Keratinocyte (primary cell): ENCODE results near the gene FLNA. TPM values are rescaled to one million over a fixed set of nuclear protein-coding genes. Genes with fewer than 3 reads are reported as not detected.

ENCODE experiments used
- DNase-seq: peaks from one replicate; pipeline ENCODE4 v3.0.0-alpha.2; 2011; ENCODE audit warnings: low read depth, missing footprints, low spot score
- FAIRE-seq: peaks from 2 replicates; lab custom pipeline; 2011; peaks lifted over from hg19 to GRCh38; lab: Jason Lieb, UNC
- H2AFZ ChIP-seq: 2 replicates; pipeline ENCODE4 v1.6.0; 2012; ENCODE audit warnings: low read length, control low read depth, inconsistent platforms; ENCODE audit not compliant: control insufficient read depth
- H3K27ac ChIP-seq: 2 replicates; pipeline ENCODE4 v1.5.1; 2011; ENCODE audit warnings: low read length; ENCODE audit not compliant: control insufficient read depth, insufficient read depth
- H3K27me3 ChIP-seq: 3 replicates; pipeline ENCODE4 v1.6.0; 2011; ENCODE audit warnings: low read length; ENCODE audit not compliant: control insufficient read depth, insufficient read depth; ENCODE audit errors: extremely low read depth
- H3K36me3 ChIP-seq, 2 experiments: 2 replicates in 1 of 2; 3 replicates in 1 of 2; pipeline ENCODE4 v1.5.1; 2011; ENCODE audit warnings: low read length in 2 of 2, mild to moderate bottlenecking in 1 of 2; ENCODE audit not compliant: control insufficient read depth in 2 of 2, insufficient read depth in 2 of 2; ENCODE audit errors: extremely low read depth in 1 of 2
- H3K4me1 ChIP-seq: 3 replicates; pipeline ENCODE4 v1.5.1; 2011; ENCODE audit warnings: low read length; ENCODE audit not compliant: control insufficient read depth, insufficient read depth; ENCODE audit errors: extremely low read depth
- H3K4me2 ChIP-seq: 3 replicates; pipeline ENCODE4 v1.6.0; 2011; ENCODE audit warnings: low read depth, low read length; ENCODE audit not compliant: control insufficient read depth, insufficient read depth; ENCODE audit errors: extremely low read depth
- H3K4me3 ChIP-seq, 3 experiments: fragments of 200-600 bp in 1 of 3; sonication (generic) in 1 of 3; 2 replicates in 2 of 3; 3 replicates in 1 of 3; pipeline ENCODE4 v1.5.1; 2011 to 2016; ENCODE audit warnings: low read length in 3 of 3, mild to moderate bottlenecking in 3 of 3, control low read depth in 2 of 3, inconsistent platforms in 1 of 3, low read depth in 1 of 3, mixed read lengths in 1 of 3, mixed run types in 1 of 3, moderate library complexity in 1 of 3; ENCODE audit not compliant: control insufficient read depth in 2 of 3, insufficient read depth in 2 of 3; ENCODE audit errors: extremely low read depth in 1 of 3
- H3K79me2 ChIP-seq: 2 replicates; pipeline ENCODE4 v1.6.0; 2012; ENCODE audit warnings: low read length; ENCODE audit not compliant: control insufficient read depth, insufficient read depth
- H3K9ac ChIP-seq: 3 replicates; pipeline ENCODE4 v1.6.0; 2011; ENCODE audit warnings: low read length; ENCODE audit not compliant: control insufficient read depth, insufficient read depth; ENCODE audit errors: extremely low read depth
- H3K9me1 ChIP-seq: 3 replicates; pipeline ENCODE4 v1.6.0; 2011; ENCODE audit warnings: low read length; ENCODE audit not compliant: control insufficient read depth, insufficient read depth; ENCODE audit errors: extremely low read depth
- H3K9me3 ChIP-seq: 2 replicates; pipeline ENCODE4 v1.5.1; 2012; ENCODE audit warnings: low read depth, low read length; ENCODE audit not compliant: control insufficient read depth
- H4K20me1 ChIP-seq: 3 replicates; pipeline ENCODE4 v1.6.0; 2011; ENCODE audit warnings: low read length; ENCODE audit not compliant: control insufficient read depth, insufficient read depth; ENCODE audit errors: extremely low read depth
- EZH2 ChIP-seq: IDR thresholded peaks from one replicate; pipeline ENCODE4 v1.6.1; 2012; ENCODE audit warnings: inconsistent platforms, mild to moderate bottlenecking, low read length, moderate library complexity
- dilution Hi-C: fragments of 300-500 bp; cut with MboI; formaldehyde crosslinking; loops from one replicate; pipeline ENCODE4 v1.7.0; 2020; ENCODE audit warnings: low sequenced_read_pairs; ENCODE audit not compliant: extremely low pct_ligation_motif_present
- polyA plus RNA-seq, 5 experiments: library from polyadenylated mRNA; depleted of rRNA in 3 of 5; stranded (reverse) in 3 of 5; stranded (forward) in 1 of 5; unstranded in 1 of 5; fragments of >200 nt; gene quantifications; 1 replicate in 1 of 5; 2 replicates in 3 of 5; 3 replicates in 1 of 5; pipeline versions ENCODE4 v1.2.1 to v1.2.3, GENCODE V29; 2011 to 2012; ENCODE audit warnings: missing spikeins in 2 of 5, low read depth in 1 of 5, low replicate concordance in 1 of 5
- TF ChIP-seq, protein P1 (sequence below), 3 experiments: IDR thresholded peaks in 1 of 3; conservative IDR thresholded peaks in 1 of 3; optimal IDR thresholded peaks in 1 of 3; 2 replicates in 2 of 3; 3 replicates in 1 of 3; pipeline versions ENCODE3 to v1.5.1; 2011; ENCODE audit warnings: low read length in 3 of 3, mild to moderate bottlenecking in 3 of 3, moderate library complexity in 2 of 3, control low read depth in 1 of 3, inconsistent platforms in 1 of 3; ENCODE audit not compliant: insufficient read depth in 2 of 3; ENCODE audit errors: extremely low read depth in 1 of 3

Gene FLNA
- polyA plus RNA-seq, 1 donor (not counting 4 experiments of a cell fraction or from before 2014, with no cell fraction given) = 245 TPM

DNA sequence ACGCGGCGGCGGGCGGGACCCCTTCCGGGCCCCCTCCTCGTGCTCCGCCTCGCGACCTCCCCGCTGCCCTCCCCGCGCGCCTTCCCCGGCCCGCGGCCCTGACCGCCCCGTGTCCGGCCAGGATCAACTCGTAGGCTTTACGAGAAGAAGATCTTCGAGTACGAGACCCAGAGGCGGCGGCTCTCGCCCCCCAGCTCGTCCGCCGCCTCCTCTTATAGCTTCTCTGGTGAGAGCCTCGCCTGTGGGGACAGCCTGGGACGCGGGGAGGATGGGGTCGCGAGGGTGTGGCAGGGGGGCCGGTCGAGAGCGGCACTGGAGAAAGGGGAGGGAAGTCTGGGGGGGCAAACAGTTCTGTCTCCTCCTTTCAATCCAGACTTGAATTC is 5.1 kb upstream of the FLNA start:
- H3K4me3 ChIP-seq = peak overlapping the region; percentile 68 to 85 (median 70)
- peak overlapping the region; percentile 93 for H3K9ac ChIP-seq
- DNase-seq (no peak), FAIRE-seq (no peak)
- no peaks in the 10 kb centered on the region for H3K9me3 ChIP-seq
- no peaks in the 10 kb centered on the region for H3K27me3 ChIP-seq
- dilution Hi-C loops = no loop called here
- TF ChIP-seq, protein P1, sequence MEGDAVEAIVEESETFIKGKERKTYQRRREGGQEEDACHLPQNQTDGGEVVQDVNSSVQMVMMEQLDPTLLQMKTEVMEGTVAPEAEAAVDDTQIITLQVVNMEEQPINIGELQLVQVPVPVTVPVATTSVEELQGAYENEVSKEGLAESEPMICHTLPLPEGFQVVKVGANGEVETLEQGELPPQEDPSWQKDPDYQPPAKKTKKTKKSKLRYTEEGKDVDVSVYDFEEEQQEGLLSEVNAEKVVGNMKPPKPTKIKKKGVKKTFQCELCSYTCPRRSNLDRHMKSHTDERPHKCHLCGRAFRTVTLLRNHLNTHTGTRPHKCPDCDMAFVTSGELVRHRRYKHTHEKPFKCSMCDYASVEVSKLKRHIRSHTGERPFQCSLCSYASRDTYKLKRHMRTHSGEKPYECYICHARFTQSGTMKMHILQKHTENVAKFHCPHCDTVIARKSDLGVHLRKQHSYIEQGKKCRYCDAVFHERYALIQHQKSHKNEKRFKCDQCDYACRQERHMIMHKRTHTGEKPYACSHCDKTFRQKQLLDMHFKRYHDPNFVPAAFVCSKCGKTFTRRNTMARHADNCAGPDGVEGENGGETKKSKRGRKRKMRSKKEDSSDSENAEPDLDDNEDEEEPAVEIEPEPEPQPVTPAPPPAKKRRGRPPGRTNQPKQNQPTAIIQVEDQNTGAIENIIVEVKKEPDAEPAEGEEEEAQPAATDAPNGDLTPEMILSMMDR (optimal IDR thresholded peaks at IDR 0.05 in 1 of 3, IDR thresholded peaks at IDR 0.05 in 1 of 3, conservative IDR thresholded peaks at IDR 0.05 in 1 of 3; ENCODE audit: extremely low read depth in 1 of 3, insufficient read depth in 2 of 3, low read length in 3 of 3) = no peak
- TF ChIP-seq EZH2 = no peak
- peaks cover 13% of the 10 kb centered on the region for H3K79me2 ChIP-seq
- no peak overlapping the region for H2AFZ ChIP-seq
- H3K4me2 ChIP-seq = peak overlapping the region; percentile 68
- H3K36me3 ChIP-seq = peaks cover 1 to 10% of the 10 kb centered on the region in 2 experiments
- H4K20me1 ChIP-seq = no peaks in the 10 kb centered on the region
- H3K9me1 ChIP-seq = no peaks in the 10 kb centered on the region
- peaks cover 14% of the 10 kb centered on the region for H3K4me1 ChIP-seq
- H3K27ac ChIP-seq = peak overlapping the region; percentile 83

DNA sequence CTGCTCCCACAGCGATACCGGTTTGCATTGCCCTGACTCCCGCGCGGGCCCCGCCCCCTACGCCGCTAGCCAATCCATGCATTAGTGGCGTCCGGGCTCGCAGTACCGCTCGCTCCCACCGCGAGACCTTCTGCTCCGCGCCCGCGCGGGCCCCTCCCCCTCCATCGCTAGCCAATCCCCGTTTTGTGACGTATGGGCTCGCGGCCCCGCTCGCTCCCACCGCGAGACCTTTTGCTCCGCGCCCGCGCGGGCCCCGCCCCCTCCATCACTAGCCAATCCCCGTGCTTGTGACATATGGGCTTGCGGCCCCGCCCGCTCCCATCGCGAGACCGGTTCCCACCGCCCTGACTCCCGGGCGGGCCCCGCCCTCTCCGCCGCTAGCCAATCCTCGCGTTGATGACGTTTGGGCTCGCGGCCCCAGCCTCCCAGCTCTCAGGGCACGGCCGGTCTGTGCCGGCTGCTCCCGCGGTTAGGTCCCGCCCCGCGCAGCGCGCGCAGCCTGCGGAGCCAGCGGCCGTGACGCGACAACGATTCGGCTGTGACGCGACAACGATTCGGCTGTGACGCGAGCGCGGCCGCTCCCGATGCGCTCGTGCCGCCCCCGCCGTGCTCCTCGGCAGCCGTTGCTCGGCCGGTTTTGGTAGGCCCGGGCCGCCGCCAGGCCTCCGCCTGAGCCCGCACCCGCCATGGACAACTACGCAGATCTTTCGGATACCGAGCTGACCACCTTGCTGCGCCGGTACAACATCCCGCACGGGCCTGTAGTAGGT is 4.5 kb upstream of the FLNA start, which contains the start of gene EMD:
EMD (plus strand) TSS at position 497 of the 770 bp plus-strand sequence; CDS start at position 687, 190 bp downstream.
- FAIRE-seq (no peak), DNase-seq (no peak)
- dilution Hi-C loops = no loop called here
- Histone ChIP-seq H3K79me2 (peaks cover 13% of the 10 kb centered on the region), H3K9me1 (no peaks in the 10 kb centered on the region), H3K9ac (peak within 1 kb of the TSS; percentile 93), H4K20me1 (no peaks in the 10 kb centered on the region), H3K27ac (peak within 1 kb of the TSS; percentile 83), H3K4me1 (peaks cover 16% of the 10 kb centered on the region), H3K27me3 (no peaks in the 10 kb centered on the region), H3K36me3 (peaks cover 1 to 10% of the 10 kb centered on the region in 2 experiments), H3K4me2 (peak within 1 kb of the TSS; percentile 68), H3K4me3 (peak within 1 kb of the TSS; percentile 68 to 85 (median 70)), H3K9me3 (no peaks in the 10 kb centered on the region), H2AFZ (peak within 1 kb of the TSS; percentile 15)
- TF ChIP-seq EZH2 = no peak
- TF ChIP-seq, protein P1 (optimal IDR thresholded peaks at IDR 0.05 in 1 of 3, IDR thresholded peaks at IDR 0.05 in 1 of 3, conservative IDR thresholded peaks at IDR 0.05 in 1 of 3; ENCODE audit: extremely low read depth in 1 of 3, insufficient read depth in 2 of 3, low read length in 3 of 3) = no peak
